SK-N-SH (cell line): Measurements from ENCODE around the gene MME. TPM values are rescaled to one million over a fixed set of nuclear protein-coding genes. Genes with fewer than 3 reads are reported as not detected.

Source experiments
- CTCF ChIA-PET: fragments of 300-600, 350-600 bp; formaldehyde crosslinking; extraction: SDS; loops from one replicate; lab custom pipeline; 2021; lab: Yijun Ruan, JAX
- POLR2A ChIA-PET: fragments of 350-600 bp; sonication (Branson Sonifier 250); formaldehyde crosslinking; extraction: SDS; loops from one replicate; lab custom pipeline; 2020; ENCODE audit warnings: antibody characterized with exemption, inconsistent platforms; lab: Yijun Ruan, JAX
- DNase-seq: peaks from one replicate; pipeline ENCODE4 v3.0.0; 2012
- H2AFZ ChIP-seq: fragments of 200-600 bp; sonication (generic); 2 replicates; pipeline ENCODE4 v1.8.1; 2016; ENCODE audit warnings: antibody characterized with exemption, mild to moderate bottlenecking, low read depth
- H3F3A ChIP-seq: fragments of 200-600 bp; sonication (generic); replicated peaks from 2 replicates; pipeline ENCODE3; 2016; ENCODE audit warnings: antibody characterized with exemption, mild to moderate bottlenecking; ENCODE audit not compliant: insufficient read depth
- H3K27ac ChIP-seq, 2 experiments: fragments of 200-500 bp in 1 of 2; fragments of 200-600 bp in 1 of 2; sonication (Bioruptor generic) in 1 of 2; sonication (generic), shearing (Covaris generic) in 1 of 2; 2 replicates each; pipeline versions ENCODE4 v1.5.1 to v1.6.1; 2014 to 2016; ENCODE audit warnings: low read depth in 2 of 2, inconsistent platforms in 1 of 2, low read length in 1 of 2, mild to moderate bottlenecking in 1 of 2, mixed read lengths in 1 of 2
- H3K27me3 ChIP-seq: fragments of 200-600 bp; sonication (generic), shearing (Covaris generic); 2 replicates; pipeline ENCODE4 v1.6.1; 2016; ENCODE audit warnings: mixed run types; ENCODE audit not compliant: insufficient read depth
- H3K36me3 ChIP-seq, 2 experiments: fragments of 200-500 bp in 1 of 2; fragments of 200-600 bp in 1 of 2; sonication (Bioruptor generic) in 1 of 2; sonication (generic) in 1 of 2; replicated peaks in 1 of 2; 2 replicates each; pipeline versions ENCODE3 to v1.5.1; 2014 to 2016; ENCODE audit warnings: low read length in 1 of 2, mild to moderate bottlenecking in 1 of 2; ENCODE audit not compliant: insufficient read depth in 2 of 2, control insufficient read depth in 1 of 2
- H3K4me1 ChIP-seq, 2 experiments: fragments of 200-500 bp in 1 of 2; fragments of 200-600 bp in 1 of 2; sonication (Bioruptor generic) in 1 of 2; sonication (generic), shearing (Covaris generic) in 1 of 2; 2 replicates each; pipeline versions ENCODE4 v1.5.1 to v1.6.1; 2014 to 2016; ENCODE audit warnings: low read depth in 1 of 2, low read length in 1 of 2, mixed run types in 1 of 2; ENCODE audit not compliant: insufficient read depth in 2 of 2, control insufficient read depth in 1 of 2
- H3K4me2 ChIP-seq: fragments of 200-600 bp; sonication (generic), shearing (Covaris generic); 2 replicates; pipeline ENCODE4 v1.6.1; 2017; ENCODE audit warnings: mixed run types
- H3K4me3 ChIP-seq, 2 experiments: fragments of 200-500 bp in 1 of 2; fragments of 200-600 bp in 1 of 2; sonication (Bioruptor generic) in 1 of 2; sonication (generic), shearing (Covaris generic) in 1 of 2; 2 replicates each; pipeline versions ENCODE4 v1.5.1 to v1.8.1; 2014 to 2016; ENCODE audit warnings: low read depth in 2 of 2, inconsistent platforms in 1 of 2, low read length in 1 of 2, mild to moderate bottlenecking in 1 of 2, mixed read lengths in 1 of 2, moderate library complexity in 1 of 2
- H3K79me2 ChIP-seq: fragments of 200-600 bp; sonication (generic); 2 replicates; pipeline ENCODE4 v1.8.1; 2017; ENCODE audit warnings: mild to moderate bottlenecking; ENCODE audit not compliant: insufficient read depth
- H3K9ac ChIP-seq: fragments of 200-600 bp; sonication (generic); 2 replicates; pipeline ENCODE4 v1.6.1; 2017; ENCODE audit warnings: mixed run types
- H3K9me2 ChIP-seq: fragments of 200-600 bp; sonication (generic); 2 replicates; pipeline ENCODE4 v1.6.1; 2017; ENCODE audit warnings: mixed run types
- H3K9me3 ChIP-seq: fragments of 200-600 bp; sonication (generic); 2 replicates; pipeline ENCODE4 v1.6.1; 2017; ENCODE audit warnings: mixed run types, mild to moderate bottlenecking, moderate library complexity
- H4K20me1 ChIP-seq: fragments of 200-600 bp; sonication (generic); 2 replicates; pipeline ENCODE4 v1.6.1; 2017; ENCODE audit warnings: mild to moderate bottlenecking, mixed run types; ENCODE audit not compliant: insufficient read depth
- CTCF ChIP-seq: fragments of 200-600 bp; sonication (generic); IDR thresholded peaks from 2 replicates; pipeline ENCODE4 v1.6.1; 2017; ENCODE audit warnings: antibody characterized with exemption, mild to moderate bottlenecking, moderate library complexity
- ELF1 ChIP-seq: IDR thresholded peaks from 2 replicates; pipeline ENCODE4 v1.4.0; 2012
- EP300 ChIP-seq, 2 experiments: IDR thresholded peaks; 2 replicates each; pipeline versions ENCODE4 v1.4.0 to v1.6.1; 2012; ENCODE audit warnings: borderline replicate concordance in 1 of 2, low read depth in 1 of 2, low read length in 1 of 2
- FOSL2 ChIP-seq: IDR thresholded peaks from 2 replicates; pipeline ENCODE4 v1.4.0; 2012; ENCODE audit warnings: low read depth, mild to moderate bottlenecking, moderate library complexity, borderline replicate concordance
- FOXM1 ChIP-seq: IDR thresholded peaks from 2 replicates; pipeline ENCODE4 v1.4.0; 2012; ENCODE audit warnings: low read depth, mild to moderate bottlenecking
- GABPA ChIP-seq: IDR thresholded peaks from 2 replicates; pipeline ENCODE4 v1.4.0; 2012; ENCODE audit warnings: low read depth, mild to moderate bottlenecking
- IRF3 ChIP-seq: fragments of 150-350 bp; IDR thresholded peaks from 2 replicates; pipeline ENCODE4 v1.6.1; 2016; ENCODE audit warnings: mild to moderate bottlenecking, low read depth, low read length
- JUND ChIP-seq: IDR thresholded peaks from 2 replicates; pipeline ENCODE4 v1.4.0; 2012
- NFIC ChIP-seq: IDR thresholded peaks from 2 replicates; pipeline ENCODE4 v1.4.0; 2012; ENCODE audit warnings: borderline replicate concordance
- NRF1 ChIP-seq: IDR thresholded peaks from 2 replicates; pipeline ENCODE4 v1.6.1; 2012; ENCODE audit warnings: low read depth, mild to moderate bottlenecking, low read length
- PBX3 ChIP-seq: IDR thresholded peaks from 2 replicates; pipeline ENCODE4; 2012
- POLR2AphosphoS5 ChIP-seq: IDR thresholded peaks from 2 replicates; pipeline ENCODE4 v1.6.1; 2012; ENCODE audit warnings: low read depth, low read length
- RCOR1 ChIP-seq: fragments of 150-350 bp; IDR thresholded peaks from 2 replicates; pipeline ENCODE4 v1.6.1; 2017; ENCODE audit warnings: antibody characterized with exemption, low read length
- REST ChIP-seq: IDR thresholded peaks from 2 replicates; pipeline ENCODE4 v1.6.1; 2012; ENCODE audit warnings: mild to moderate bottlenecking, low read depth, low read length, moderate library complexity
- RXRA ChIP-seq: IDR thresholded peaks from 2 replicates; pipeline ENCODE4 v1.4.0; 2012; ENCODE audit warnings: low read depth, mild to moderate bottlenecking, borderline replicate concordance
- SMC3 ChIP-seq: IDR thresholded peaks from 2 replicates; pipeline ENCODE4 v1.6.1; 2012; ENCODE audit warnings: low read depth, low read length, improper control_type of control experiment
- TCF12 ChIP-seq: IDR thresholded peaks from 2 replicates; pipeline ENCODE4 v1.4.0; 2012
- TEAD4 ChIP-seq: IDR thresholded peaks from 2 replicates; pipeline ENCODE4 v1.4.0; 2012; ENCODE audit warnings: mild to moderate bottlenecking, borderline replicate concordance; ENCODE audit not compliant: insufficient read depth
- WGBS: methylation state at CpG from one replicate; pipeline ENCODE4 v1.1.6; 2017; ENCODE audit warnings: low lambda C conversion rate; 5-methylcytosine and 5-hydroxymethylcytosine counted together
- polyA plus RNA-seq, 3 experiments: library from polyadenylated mRNA; depleted of rRNA; stranded (reverse); fragments of >200 nt; gene quantifications; 2 replicates each; pipeline ENCODE4 v1.2.3, GENCODE V29; 2012

The MME gene
- polyA plus RNA-seq, 1 of the 3 experiments (the other 2 are of a cell fraction) = 167 TPM

- H3K4me1 ChIP-seq = peaks cover 6 to 8% of the 10 kb centered on the region in 2 experiments; a peak in 2 of 4 replicates
- DNase-seq = no peak
- H3K36me3 ChIP-seq = no peaks in the 10 kb centered on the region
- no peaks in the 10 kb centered on the region for H3K9me3 ChIP-seq
- H4K20me1 ChIP-seq = no peaks in the 10 kb centered on the region
- ChIA-PET POLR2A (no interaction called here), CTCF (no interaction called here)
- H3K4me2 ChIP-seq = no peak overlapping the region
- no peak overlapping the region for H2AFZ ChIP-seq
- H3K27ac ChIP-seq = no peak overlapping the region
- 96% methylated on average over 2 of the region's 2 CpGs for WGBS
- peaks cover 5% of the 10 kb centered on the region for H3F3A ChIP-seq
- TF ChIP-seq FOXM1 = no peak
- TF ChIP-seq IRF3 = no peak
- TF ChIP-seq GABPA = no peak
- no peak for TF ChIP-seq RXRA
- TF ChIP-seq CTCF = no peak
- no peak for TF ChIP-seq TEAD4
- no peak for TF ChIP-seq RCOR1
- no peak for TF ChIP-seq ELF1
- no peak for TF ChIP-seq SMC3
- no peaks in the 10 kb centered on the region for H3K27me3 ChIP-seq
- no peaks in the 10 kb centered on the region for H3K79me2 ChIP-seq
- no peak overlapping the region for H3K9ac ChIP-seq
- no peak overlapping the region for H3K4me3 ChIP-seq
- no peaks in the 10 kb centered on the region for H3K9me2 ChIP-seq
These were observed 151.7 kb downstream of the MME start for GRCh38 chr3:155231792-155232191.

- peak; percentile 1 for DNase-seq
- Histone ChIP-seq H3K4me1 (peaks cover 6 to 8% of the 10 kb centered on the region in 2 experiments; a peak in 2 of 4 replicates), H3K9ac (no peak overlapping the region), H3K4me3 (no peak overlapping the region), H3K27me3 (no peaks in the 10 kb centered on the region), H3K9me3 (no peaks in the 10 kb centered on the region), H4K20me1 (no peaks in the 10 kb centered on the region), H2AFZ (no peak overlapping the region), H3F3A (peaks cover 5% of the 10 kb centered on the region), H3K36me3 (no peaks in the 10 kb centered on the region), H3K27ac (peak overlapping the region in 1 of 2 experiments; percentile 66; a peak in 2 of 4 replicates), H3K4me2 (peak overlapping the region; percentile 39), H3K9me2 (no peaks in the 10 kb centered on the region), H3K79me2 (no peaks in the 10 kb centered on the region)
- no peak for TF ChIP-seq REST
- TF ChIP-seq EP300 (IDR thresholded peaks at IDR 0.05; ENCODE audit: borderline replicate concordance in 1 of 2, low read depth in 1 of 2, low read length in 1 of 2) = no peak
- no peak for TF ChIP-seq NRF1
- peak; percentile 45; the same call in 1 of the 2 replicates for TF ChIP-seq JUND
- 0 out of 2 replicates have a peak, but pooled peaks have one; percentile 26 for TF ChIP-seq POLR2AphosphoS5
- TF ChIP-seq PBX3 = peak; percentile 48
- peak; percentile 86 for TF ChIP-seq TCF12
- TF ChIP-seq NFIC = peak; percentile 40; the same call in 1 of the 2 replicates
- TF ChIP-seq FOSL2 = peak; percentile 43; the same call in 1 of the 2 replicates
- whole genome bisulfite sequencing = 25% methylated on average over 3 of the region's 3 CpGs
- POLR2A ChIA-PET = no interaction called here
- CTCF ChIA-PET = no interaction called here
These were observed 152.5 kb downstream of the MME start for GRCh38 chr3:155232605-155233004.
